Osteoblast (primary cell): ENCODE measurements around the gene PRDM11. TPM values are rescaled to one million over a fixed set of nuclear protein-coding genes. Genes with fewer than 3 reads are reported as not detected.
A peak's percentile ranks its signal among the peaks of the same experiment; 100 is the strongest.

Experiments used
- DNase-seq: peaks from one replicate; pipeline ENCODE4 v3.0.0; 2011; ENCODE audit warnings: low spot score, mixed read lengths; ENCODE audit not compliant: insufficient read length; ENCODE audit errors: missing footprints
- H2AFZ ChIP-seq: 2 replicates; pipeline ENCODE4 v1.6.0; 2011; ENCODE audit warnings: mild to moderate bottlenecking, low read length
- H3K27ac ChIP-seq: 2 replicates; pipeline ENCODE4 v1.5.1; 2011; ENCODE audit warnings: mild to moderate bottlenecking, low read depth, low read length, moderate library complexity
- H3K27me3 ChIP-seq: 2 replicates; pipeline ENCODE4 v1.6.0; 2012; ENCODE audit warnings: mild to moderate bottlenecking, control low read depth, inconsistent platforms, low read length, moderate library complexity; ENCODE audit not compliant: insufficient read depth
- H3K36me3 ChIP-seq: 2 replicates; pipeline ENCODE4 v1.5.1; 2011; ENCODE audit warnings: mild to moderate bottlenecking, low read length, control low read depth, moderate library complexity; ENCODE audit not compliant: insufficient read depth
- H3K4me1 ChIP-seq: 2 replicates; pipeline ENCODE4 v1.5.1; 2011; ENCODE audit warnings: mild to moderate bottlenecking, low read length, control low read depth, moderate library complexity; ENCODE audit not compliant: insufficient read depth
- H3K4me2 ChIP-seq: 2 replicates; pipeline ENCODE4 v1.6.0; 2011; ENCODE audit warnings: mild to moderate bottlenecking, low read length; ENCODE audit not compliant: insufficient read depth
- H3K4me3 ChIP-seq: fragments of 200-600 bp; sonication (generic); 3 replicates; pipeline ENCODE4 v1.5.1; 2012; ENCODE audit warnings: mild to moderate bottlenecking, low read length, inconsistent platforms; ENCODE audit not compliant: insufficient read depth
- H3K79me2 ChIP-seq: 2 replicates; pipeline ENCODE4 v1.6.0; 2012; ENCODE audit warnings: mild to moderate bottlenecking, low read length, control low read depth, inconsistent platforms; ENCODE audit not compliant: insufficient read depth
- H3K9me3 ChIP-seq: 2 replicates; pipeline ENCODE4 v1.5.1; 2011; ENCODE audit warnings: low read depth, low read length, control low read depth
- H4K20me1 ChIP-seq: 2 replicates; pipeline ENCODE4 v1.6.0; 2012; ENCODE audit warnings: mild to moderate bottlenecking, low read length, control low read depth; ENCODE audit not compliant: insufficient read depth
- CTCF ChIP-seq: IDR thresholded peaks from 2 replicates; pipeline ENCODE4 v1.5.1; 2011; ENCODE audit warnings: mild to moderate bottlenecking, low read depth, low read length, moderate library complexity; ENCODE audit errors: extremely low read depth
- total RNA-seq: library from RNA; depleted of rRNA; stranded (reverse); fragments of >200 nt; gene quantifications from 2 replicates; pipeline ENCODE4 v1.2.3, GENCODE V29; 2012

The PRDM11 gene
- total RNA-seq, 1 donor: 5.4 TPM

GRCh38 chr11:45250035-45250718, 103.7 kb downstream of the PRDM11 start:
- H3K9me3 ChIP-seq: no peaks in the 10 kb centered on the region
- no peaks in the 10 kb centered on the region for H4K20me1 ChIP-seq
- H3K36me3 ChIP-seq: no peaks in the 10 kb centered on the region
- no peak overlapping the region for H3K27ac ChIP-seq
- H3K27me3 ChIP-seq: no peaks in the 10 kb centered on the region
- H3K4me1 ChIP-seq: no peaks in the 10 kb centered on the region
- H3K4me3 ChIP-seq: no peak overlapping the region
- TF ChIP-seq CTCF: no peak
- DNase-seq: peak; percentile 62
- no peak overlapping the region for H3K4me2 ChIP-seq
- H3K79me2 ChIP-seq: no peaks in the 10 kb centered on the region
- no peak overlapping the region for H2AFZ ChIP-seq

DNA sequence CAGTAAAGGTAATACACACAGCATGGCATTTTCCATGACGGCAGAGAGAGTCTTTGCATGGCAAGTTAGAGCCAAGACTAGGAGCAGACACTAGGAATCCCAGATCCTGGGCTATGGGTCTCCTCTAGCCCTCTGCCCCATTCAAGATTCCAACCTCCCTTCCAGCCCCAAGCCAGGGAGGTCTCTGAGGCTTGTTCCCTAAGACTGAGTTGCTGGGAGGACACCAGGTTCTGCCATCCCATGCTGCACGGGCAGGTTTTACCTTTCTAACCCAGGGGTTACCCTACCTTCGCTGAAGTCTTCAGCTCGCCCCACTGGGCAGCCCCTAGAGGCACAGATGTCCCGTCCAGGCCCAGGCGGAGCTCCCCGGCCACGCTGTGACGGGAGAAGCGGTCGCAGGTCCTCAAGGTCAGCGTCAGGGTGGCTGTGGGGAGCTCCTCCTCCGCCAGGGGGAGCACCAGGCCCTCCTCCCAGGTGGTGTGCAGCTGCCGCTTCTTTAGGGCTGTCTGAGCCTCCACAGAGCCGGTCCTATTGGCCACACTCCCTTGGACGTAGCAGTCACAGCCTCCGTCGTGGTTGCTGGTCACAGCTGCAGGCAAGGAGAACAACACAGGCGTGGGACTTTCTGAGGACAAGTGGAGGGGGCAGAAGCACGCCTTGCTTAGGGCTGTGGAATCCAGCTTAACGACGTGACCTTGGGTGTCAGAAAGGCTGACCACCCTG, 105.9 kb downstream of the PRDM11 start:
- H3K9me3 ChIP-seq: no peaks in the 10 kb centered on the region
- peak; percentile 90 for DNase-seq
- no peaks in the 10 kb centered on the region for H4K20me1 ChIP-seq
- no peak overlapping the region for H2AFZ ChIP-seq
- no peaks in the 10 kb centered on the region for H3K36me3 ChIP-seq
- H3K27me3 ChIP-seq: no peaks in the 10 kb centered on the region
- H3K79me2 ChIP-seq: no peaks in the 10 kb centered on the region
- TF ChIP-seq CTCF: peak; percentile 74
- peak overlapping the region; percentile 15 for H3K4me2 ChIP-seq
- no peak overlapping the region for H3K4me3 ChIP-seq
- no peaks in the 10 kb centered on the region for H3K4me1 ChIP-seq
- no peak overlapping the region for H3K27ac ChIP-seq

DNA sequence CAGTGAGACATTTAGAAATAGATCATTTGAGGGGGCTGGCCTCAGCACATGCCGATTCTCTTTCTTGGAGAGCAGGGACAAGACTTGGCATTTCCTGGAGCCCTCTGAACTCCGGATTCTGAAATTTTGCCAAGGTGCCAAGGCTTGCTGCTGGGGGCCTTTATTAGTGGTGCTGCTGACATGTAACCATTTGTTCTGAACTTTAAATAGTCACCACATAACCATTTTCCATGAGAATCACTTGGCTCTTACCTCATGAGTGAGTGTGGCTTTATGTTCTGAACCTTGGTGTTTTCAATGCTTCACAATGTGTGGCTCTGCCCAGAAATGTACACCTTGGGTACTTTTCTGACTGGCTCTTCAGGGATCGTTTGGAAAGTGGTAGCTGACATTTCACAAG, 106.4 kb downstream of the PRDM11 start:
- no peaks in the 10 kb centered on the region for H3K27me3 ChIP-seq
- no peak for TF ChIP-seq CTCF
- no peak overlapping the region for H3K4me3 ChIP-seq
- no peak overlapping the region for H2AFZ ChIP-seq
- H3K4me1 ChIP-seq: no peaks in the 10 kb centered on the region
- no peak overlapping the region for H3K27ac ChIP-seq
- no peaks in the 10 kb centered on the region for H4K20me1 ChIP-seq
- H3K36me3 ChIP-seq: no peaks in the 10 kb centered on the region
- H3K4me2 ChIP-seq: peak overlapping the region; percentile 15
- no peak for DNase-seq
- H3K79me2 ChIP-seq: no peaks in the 10 kb centered on the region
- H3K9me3 ChIP-seq: no peaks in the 10 kb centered on the region

DNA sequence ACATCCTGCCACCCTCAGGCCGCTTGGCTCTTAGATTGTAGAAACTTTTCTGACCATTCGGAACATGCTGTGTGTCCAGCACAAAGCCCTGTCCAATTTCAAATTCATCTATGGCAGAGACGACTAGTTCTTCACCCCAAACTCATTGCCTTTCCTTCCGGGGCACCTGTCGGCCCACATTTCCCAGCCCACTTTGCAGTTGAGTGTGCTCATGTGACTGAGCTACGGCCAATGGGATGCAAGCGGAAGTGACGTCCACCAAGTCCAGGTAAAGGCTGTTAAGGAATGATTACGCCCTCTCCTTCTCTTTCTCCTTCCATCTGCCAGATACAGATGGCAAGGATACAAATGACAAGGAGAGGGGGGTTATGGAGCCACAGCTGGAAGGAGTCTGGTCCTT, 107.2 kb downstream of the PRDM11 start:
- Histone ChIP-seq H3K27me3 (no peaks in the 10 kb centered on the region), H3K27ac (no peak overlapping the region), H4K20me1 (no peaks in the 10 kb centered on the region), H3K36me3 (no peaks in the 10 kb centered on the region), H3K4me1 (no peaks in the 10 kb centered on the region), H3K9me3 (no peaks in the 10 kb centered on the region), H3K4me3 (no peak overlapping the region), H2AFZ (no peak overlapping the region), H3K79me2 (no peaks in the 10 kb centered on the region), H3K4me2 (no peak overlapping the region)
- no peak for TF ChIP-seq CTCF
- DNase-seq: no peak
